ENCODE measurements around the gene MYO5A.

- TF ChIP-seq, protein P1, sequence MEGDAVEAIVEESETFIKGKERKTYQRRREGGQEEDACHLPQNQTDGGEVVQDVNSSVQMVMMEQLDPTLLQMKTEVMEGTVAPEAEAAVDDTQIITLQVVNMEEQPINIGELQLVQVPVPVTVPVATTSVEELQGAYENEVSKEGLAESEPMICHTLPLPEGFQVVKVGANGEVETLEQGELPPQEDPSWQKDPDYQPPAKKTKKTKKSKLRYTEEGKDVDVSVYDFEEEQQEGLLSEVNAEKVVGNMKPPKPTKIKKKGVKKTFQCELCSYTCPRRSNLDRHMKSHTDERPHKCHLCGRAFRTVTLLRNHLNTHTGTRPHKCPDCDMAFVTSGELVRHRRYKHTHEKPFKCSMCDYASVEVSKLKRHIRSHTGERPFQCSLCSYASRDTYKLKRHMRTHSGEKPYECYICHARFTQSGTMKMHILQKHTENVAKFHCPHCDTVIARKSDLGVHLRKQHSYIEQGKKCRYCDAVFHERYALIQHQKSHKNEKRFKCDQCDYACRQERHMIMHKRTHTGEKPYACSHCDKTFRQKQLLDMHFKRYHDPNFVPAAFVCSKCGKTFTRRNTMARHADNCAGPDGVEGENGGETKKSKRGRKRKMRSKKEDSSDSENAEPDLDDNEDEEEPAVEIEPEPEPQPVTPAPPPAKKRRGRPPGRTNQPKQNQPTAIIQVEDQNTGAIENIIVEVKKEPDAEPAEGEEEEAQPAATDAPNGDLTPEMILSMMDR (conservative IDR thresholded peaks at IDR 0.05 in 1 of 2, IDR thresholded peaks at IDR 0.05 in 1 of 2; ENCODE audit: low read depth in 1 of 2, low read length in 2 of 2): no peak
- TF ChIP-seq EZH2 (IDR thresholded peaks at IDR 0.05; ENCODE audit: low read length, missing control alignments): no peak
Observed at GRCh38 chr15:52281085-52282035, 247.3 kb downstream of the MYO5A start.

All from fibroblast of lung (primary cell).